Renal cortex interstitium (tissue), 11 donors: ENCODE data around the gene CALD1. TPM values are rescaled to one million over a fixed set of nuclear protein-coding genes. Genes with fewer than 3 reads are reported as not detected.

Experiments
- DNase-seq, 11 donors: peaks; one replicate each; pipeline ENCODE4 v3.0.0-alpha.2; 2013; ENCODE audit warnings: low read depth in 9 of 11, low spot score in 4 of 11; ENCODE audit errors: extremely low read depth in 1 of 11
- polyA plus RNA-seq, 3 donors: library from polyadenylated mRNA; unstranded; fragments of 120-200 nt; gene quantifications; one replicate each; pipeline ENCODE4 v1.2.1, GENCODE V29; 2013; ENCODE audit not compliant: insufficient read length in 3 of 3

Gene CALD1
- polyA plus RNA-seq, 3 donors = 220 to 274 (median 274) TPM

- DNase-seq = no peak
Measured at GRCh38 chr7:134777908-134778580, 1.4 kb upstream of the CALD1 start.

DNA sequence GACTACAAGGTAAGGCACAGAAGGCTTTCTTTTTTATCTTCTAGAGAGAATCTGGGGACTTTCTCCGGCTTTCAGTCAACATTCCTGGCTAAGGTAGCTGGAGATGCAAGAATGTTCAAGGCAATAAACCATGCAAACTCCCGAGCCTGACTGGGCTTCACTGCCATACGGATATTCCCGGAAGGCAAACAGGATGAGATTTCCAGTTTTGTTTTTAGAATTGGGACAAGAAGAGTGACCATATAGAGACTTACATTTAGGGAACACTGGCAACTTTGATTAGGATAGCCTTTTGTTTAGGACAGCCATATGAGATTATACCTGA lies 269 bp downstream of the CALD1 start:
- peak in 1 of 11 donors; percentile 23 for DNase-seq

DNA sequence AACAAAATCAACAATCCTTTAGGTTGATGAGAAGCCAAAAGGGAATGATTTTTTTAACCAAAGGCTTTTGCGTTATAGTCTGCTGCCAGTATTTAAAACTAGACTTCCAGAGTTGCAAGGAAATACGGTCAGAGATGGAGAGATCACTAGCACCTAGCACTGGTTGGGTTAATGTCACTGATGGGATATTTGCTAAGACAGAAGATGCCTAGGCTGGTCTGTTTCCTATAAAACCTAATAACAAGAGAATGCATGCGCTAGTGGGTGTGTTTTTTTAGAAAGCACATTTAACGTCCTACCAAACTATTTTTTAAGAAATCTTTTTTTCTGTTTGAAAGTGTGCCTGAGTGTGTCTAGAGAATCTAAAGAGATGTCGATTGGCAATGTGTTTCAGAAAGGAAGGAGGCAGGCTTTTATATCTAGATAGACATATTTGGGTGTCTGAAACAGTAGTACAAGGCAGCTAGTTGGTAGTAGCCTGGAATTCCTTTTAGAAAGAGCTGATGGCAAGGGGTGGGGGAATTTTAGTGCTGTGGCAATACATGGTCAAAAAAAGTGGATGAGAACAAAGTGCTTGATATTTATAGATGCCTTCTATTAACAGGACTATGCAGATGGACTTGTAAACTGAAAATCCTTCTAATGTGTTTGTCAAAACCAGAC lies 863 bp downstream of the CALD1 start:
- no peak for DNase-seq

DNA sequence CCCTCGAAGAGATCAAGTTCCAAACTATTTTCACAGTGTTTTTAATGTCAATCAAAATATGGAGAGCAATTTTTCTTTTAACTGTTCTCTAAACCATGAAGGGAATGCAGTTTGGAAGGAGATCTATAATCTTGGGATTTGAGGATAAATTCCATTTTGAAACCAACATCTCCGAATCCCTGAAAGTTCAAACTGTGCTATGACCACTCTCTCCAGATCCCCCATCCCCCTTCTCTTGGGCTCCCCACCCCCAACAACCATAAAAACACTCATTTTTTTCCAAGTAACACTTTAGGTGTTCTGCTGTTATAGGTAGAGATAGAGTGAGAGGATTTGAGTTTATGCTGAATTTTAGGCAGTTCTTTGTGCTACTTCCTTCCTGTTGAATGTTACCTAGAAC lies 1.7 kb downstream of the CALD1 start:
- no peak for DNase-seq

GRCh38 chr7:134782121-134782623 lies 2.7 kb downstream of the CALD1 start:
- no peak for DNase-seq

DNA sequence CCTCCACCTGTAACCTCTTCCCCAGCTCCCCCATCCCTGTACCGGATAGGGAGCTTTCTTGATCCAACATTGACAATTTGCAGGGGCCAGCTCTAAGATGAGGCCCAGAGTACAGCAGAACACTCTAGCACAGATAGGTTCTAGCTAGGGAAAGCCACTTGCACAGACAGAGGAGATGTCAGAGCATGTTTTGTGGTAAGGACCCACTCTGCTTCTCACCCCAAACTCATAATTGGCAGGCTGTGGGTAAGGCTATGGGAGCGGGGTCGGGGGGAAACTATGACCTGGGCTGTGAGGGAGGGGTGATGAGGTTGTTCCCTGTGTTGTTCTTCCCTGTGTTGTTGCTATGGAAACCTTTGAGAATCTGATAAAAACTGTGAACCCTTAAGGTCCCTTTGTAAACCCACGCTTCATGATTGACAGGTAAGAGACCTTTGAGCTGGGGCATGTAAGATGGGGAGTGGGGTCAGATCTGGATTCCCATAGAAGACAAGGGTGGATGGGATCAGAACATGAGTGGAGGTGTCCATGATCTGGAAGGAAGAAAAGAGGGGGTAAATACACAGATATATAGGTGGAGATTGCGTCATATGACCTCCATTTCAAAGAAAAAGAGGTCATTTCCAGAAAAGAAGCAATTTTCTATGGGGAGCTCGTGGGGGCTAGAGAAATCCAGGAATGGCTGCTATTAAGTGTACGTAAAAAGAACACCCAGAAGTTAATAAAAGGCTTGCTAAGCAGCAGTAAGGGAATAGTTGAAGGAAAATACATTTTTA lies 4.0 kb downstream of the CALD1 start:
- DNase-seq = no peak

DNA sequence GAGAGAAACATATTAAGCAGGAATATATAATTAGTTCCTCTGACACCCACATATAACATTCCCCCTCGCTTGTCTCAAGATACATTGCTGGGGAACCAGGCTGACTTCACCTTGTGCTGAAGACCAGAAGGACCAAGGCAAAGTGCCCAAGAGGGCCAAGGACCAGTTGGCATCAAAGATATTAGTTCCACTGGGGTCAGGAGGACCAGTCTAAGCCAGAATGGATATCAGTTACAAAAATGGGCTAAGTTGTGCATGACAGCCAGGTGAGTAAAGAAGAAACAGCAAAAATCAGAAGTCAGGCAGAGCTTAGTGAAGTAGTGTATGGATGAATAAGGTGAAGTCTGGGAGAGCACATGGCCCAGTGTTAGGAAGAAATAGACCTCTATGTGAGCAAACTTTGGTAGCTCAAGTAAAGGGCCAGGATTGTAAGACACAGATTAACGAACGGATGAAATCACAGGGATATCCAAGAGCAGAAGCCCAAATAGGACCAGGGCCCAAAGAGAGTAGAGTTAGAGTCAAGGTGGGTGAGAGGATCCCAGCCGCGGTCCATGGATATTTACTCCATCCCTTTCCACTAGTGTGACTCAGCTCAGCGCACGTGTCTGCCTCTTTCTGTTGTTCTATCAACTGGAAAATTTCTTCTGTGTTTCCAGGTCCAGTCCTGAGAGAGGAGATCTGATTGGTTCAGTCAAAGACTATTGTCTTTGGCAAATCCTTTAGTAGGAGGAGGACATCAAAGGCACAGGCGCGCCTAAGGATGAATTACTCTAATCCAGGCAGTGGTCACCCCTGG lies 5.0 kb downstream of the CALD1 start:
- no peak for DNase-seq

- DNase-seq = no peak
Measured at GRCh38 chr7:134785842-134786241, 6.4 kb downstream of the CALD1 start.

GRCh38 chr7:134787064-134787463 lies 7.6 kb downstream of the CALD1 start:
- no peak for DNase-seq

DNA sequence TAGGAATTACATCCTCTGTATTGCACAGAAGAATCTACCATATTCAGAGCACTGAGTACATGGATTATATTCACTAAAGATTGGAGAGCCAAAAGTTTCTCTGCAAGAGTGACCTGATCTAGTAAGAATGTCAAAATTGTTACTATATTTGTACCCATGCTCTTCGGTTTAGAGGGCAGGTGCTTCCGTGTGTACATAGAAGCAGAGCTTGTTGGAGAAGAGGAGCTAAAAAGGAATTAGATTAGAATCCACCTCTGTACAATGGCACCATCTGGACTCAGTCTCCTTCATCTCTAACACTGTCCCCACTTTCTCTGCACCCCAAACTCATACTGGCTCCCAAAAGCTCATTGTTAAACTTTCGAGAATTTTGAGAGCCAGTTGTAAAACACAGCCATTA lies 8.3 kb downstream of the CALD1 start:
- no peak for DNase-seq

DNA sequence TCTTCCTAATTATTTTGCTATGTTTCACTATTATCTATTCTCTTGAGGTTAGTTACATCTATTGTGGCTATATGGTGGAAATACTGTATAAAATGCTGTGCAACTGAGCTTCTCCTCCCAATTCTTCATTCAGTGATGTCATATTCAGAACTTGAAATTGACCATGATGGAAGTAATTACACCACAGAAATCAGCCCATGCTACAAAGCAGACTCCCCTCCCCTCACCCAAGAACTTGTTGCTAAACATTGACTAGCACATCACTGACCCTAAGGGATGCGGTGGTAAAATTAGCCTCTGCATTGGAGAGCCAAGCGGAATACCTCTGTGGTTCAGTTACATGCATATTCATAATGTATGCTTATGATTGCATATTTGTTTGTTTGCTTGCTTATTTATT lies 8.8 kb downstream of the CALD1 start:
- DNase-seq = no peak

- DNase-seq = peak in 2 of 11 donors; percentile 50 to 51
Measured at GRCh38 chr7:134789967-134790685, 10.7 kb downstream of the CALD1 start.

DNA sequence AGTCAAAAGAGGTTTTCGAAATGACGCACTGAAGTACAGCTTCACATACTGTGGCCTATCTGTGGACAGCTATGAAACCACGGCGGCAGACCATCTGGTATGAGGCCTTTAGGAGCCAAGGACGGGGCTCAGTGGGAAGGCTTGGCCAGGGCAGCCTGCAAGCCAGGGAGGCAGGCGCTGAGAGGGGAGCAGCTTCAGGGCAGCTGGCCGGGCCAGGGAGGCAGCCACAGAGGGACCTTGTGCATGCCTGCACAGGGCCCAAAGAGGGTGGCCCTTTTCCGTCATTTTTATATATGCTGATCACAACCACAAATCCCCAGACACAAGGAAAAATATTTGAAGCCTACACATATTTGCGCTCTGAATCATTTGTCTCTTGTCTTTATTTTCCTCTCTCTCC lies 13.5 kb downstream of the CALD1 start:
- no peak for DNase-seq

DNA sequence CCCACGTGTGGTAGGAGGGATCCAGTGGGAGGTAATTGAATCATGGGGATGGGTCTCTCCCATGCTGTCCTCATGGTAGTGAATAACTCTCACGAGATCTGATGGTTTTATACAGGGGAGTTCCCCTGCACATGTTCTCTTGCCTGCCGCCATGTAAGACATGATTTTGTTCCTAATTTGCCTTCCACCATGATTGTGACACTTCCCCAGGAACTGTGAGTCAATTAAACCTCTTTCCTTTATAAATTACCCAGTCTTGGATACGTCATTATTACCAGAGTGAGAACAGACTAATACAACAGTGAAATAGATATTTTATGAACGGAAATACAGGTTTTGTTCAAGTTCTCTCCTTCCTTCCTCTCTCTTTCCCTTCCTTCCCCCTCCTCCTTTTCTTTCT lies 15.8 kb downstream of the CALD1 start:
- DNase-seq = no peak

- DNase-seq = no peak
Measured at GRCh38 chr7:134798155-134798554, 18.7 kb downstream of the CALD1 start.

DNA sequence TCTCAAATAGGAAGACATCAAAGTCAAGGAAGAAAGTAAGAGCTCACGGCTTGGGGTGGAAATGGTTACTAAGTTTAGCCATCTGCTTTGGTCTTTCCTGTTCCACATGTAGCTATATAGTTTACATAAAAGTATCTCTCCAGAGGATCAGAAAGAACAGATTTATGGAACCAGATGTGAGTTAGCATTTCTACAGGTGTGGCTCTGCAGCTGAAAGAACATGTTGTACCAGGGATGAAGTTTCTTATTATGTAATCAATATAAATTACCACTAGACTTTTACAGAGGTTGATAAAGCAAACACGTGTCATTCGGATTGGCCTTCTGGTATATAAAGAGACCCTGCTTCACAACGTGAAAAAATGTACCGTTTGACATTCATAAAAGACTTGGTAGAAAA lies 19.9 kb downstream of the CALD1 start:
- DNase-seq = no peak

DNA sequence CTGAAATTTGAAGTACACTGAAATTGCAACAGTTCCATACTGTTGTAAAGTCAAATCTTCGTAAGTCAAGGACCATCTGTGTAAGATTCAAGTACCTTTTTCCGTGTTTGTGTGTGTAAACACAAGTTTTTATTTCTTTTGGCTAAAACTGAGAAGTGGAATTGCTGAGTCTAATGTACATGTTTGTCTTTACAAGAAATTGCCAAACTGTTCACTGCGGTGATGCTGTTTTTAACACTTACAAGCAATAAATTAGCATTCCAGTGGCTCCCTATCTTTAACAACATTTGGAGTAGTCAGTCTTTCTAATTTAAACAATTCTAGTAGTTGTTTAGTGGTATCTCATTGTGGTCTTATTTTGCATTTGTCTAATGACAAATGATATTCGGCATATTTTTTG lies 23.3 kb downstream of the CALD1 start:
- no peak for DNase-seq

- no peak for DNase-seq
Measured at GRCh38 chr7:134804351-134804750, 24.9 kb downstream of the CALD1 start.

DNA sequence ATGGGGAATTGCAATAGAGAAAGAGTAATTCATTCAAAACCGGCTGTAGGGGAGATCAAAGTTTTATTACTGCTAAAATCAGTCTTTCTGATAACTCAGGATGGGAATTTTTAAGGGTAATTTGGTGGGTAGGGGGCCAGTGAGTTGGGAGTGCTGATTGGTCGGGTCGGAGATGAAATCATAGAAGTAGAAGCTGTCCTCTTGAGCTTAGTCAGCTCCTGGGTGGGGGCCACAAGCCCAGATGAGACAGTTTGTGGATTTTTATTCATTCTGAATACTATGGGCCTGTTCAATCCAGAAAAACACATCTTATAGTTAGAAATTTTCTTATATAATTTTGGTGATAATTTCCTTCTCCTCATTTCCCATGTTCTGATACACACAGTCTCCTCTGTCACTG lies 25.4 kb downstream of the CALD1 start:
- DNase-seq = no peak
